ENCODE measurements around the gene RTCA. TPM values are rescaled to one million over a fixed set of nuclear protein-coding genes. Genes with fewer than 3 reads are reported as not detected.

The RTCA gene
- total RNA-seq, 1 donor from 2014 or later: 40.4 TPM

GRCh38 chr1:100240631-100241030 lies 25.4 kb upstream of the RTCA start:
- DNase-seq (ENCODE audit: low read depth): no peak
- TF ChIP-seq, protein P1, sequence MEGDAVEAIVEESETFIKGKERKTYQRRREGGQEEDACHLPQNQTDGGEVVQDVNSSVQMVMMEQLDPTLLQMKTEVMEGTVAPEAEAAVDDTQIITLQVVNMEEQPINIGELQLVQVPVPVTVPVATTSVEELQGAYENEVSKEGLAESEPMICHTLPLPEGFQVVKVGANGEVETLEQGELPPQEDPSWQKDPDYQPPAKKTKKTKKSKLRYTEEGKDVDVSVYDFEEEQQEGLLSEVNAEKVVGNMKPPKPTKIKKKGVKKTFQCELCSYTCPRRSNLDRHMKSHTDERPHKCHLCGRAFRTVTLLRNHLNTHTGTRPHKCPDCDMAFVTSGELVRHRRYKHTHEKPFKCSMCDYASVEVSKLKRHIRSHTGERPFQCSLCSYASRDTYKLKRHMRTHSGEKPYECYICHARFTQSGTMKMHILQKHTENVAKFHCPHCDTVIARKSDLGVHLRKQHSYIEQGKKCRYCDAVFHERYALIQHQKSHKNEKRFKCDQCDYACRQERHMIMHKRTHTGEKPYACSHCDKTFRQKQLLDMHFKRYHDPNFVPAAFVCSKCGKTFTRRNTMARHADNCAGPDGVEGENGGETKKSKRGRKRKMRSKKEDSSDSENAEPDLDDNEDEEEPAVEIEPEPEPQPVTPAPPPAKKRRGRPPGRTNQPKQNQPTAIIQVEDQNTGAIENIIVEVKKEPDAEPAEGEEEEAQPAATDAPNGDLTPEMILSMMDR (conservative IDR thresholded peaks at IDR 0.05; ENCODE audit: low read depth, low read length): no peak
- H3K4me3 ChIP-seq (ENCODE audit: low read depth, low read length): no peak overlapping the region

DNA sequence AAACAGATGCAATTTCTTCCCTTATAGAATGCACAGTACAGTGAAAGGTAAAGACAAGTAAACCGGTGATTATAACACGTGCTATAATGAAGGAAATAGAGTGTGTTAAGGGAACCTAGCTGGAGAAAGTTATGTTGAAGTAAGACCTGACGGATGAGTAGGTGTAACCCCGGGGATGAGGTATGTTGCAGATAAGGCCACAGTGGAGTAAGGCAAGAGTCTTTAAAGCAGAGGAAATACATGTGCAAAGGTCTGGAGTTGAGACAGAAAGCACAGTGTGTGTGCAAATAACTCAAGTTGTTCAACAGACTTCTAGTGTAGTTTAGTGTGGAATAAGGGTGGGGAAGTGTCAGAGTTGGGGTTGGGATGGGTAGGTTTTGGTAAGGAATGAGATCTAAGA lies 19.3 kb upstream of the RTCA start:
- TF ChIP-seq, protein P1 (conservative IDR thresholded peaks at IDR 0.05; ENCODE audit: low read depth, low read length): no peak
- no peak overlapping the region for H3K4me3 ChIP-seq (ENCODE audit: low read depth, low read length)
- DNase-seq (ENCODE audit: low read depth): no peak

GRCh38 chr1:100249155-100249536 lies 16.9 kb upstream of the RTCA start:
- peak overlapping the region; percentile 87 for H3K4me3 ChIP-seq (ENCODE audit: low read depth, low read length)
- DNase-seq (ENCODE audit: low read depth): no peak
- TF ChIP-seq, protein P1 (conservative IDR thresholded peaks at IDR 0.05; ENCODE audit: low read depth, low read length): no peak

DNA sequence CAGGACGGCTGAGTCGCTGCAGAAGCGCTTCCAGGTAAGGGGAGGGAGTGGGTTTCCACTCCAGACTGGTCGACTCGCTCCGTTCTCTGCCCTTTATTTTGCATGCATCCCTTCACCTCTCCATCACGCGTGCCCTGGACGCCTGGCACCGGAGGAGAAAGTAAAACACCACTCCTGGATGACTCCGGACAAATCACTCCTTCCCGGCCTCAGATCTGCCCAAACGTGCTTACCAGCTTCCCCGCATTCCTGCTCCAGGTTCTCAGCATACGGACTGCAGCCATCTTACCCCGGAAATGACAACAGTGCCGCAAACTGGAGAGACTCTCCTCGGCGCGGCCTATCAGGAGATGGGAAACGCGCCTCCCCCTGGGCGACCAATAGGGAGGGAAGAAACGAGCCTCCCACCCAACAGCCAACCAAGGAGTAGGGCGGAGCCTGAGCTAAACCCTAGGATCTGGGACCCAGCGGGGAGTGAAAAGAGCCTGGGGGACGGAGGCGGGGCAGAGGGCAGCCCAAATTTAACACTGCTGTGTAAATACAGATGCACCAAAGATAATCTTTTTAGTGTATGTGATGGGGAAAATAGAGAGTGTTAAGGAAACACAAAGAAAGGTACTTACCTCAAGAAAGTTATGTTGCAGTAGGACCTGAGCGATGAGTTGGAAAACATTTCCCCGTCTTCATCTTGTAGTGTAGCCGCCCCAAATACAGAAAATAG lies 16.3 kb upstream of the RTCA start, which contains the start of gene DBT:
DBT (minus strand) TSS at position 298 of the 721 bp plus-strand sequence; CDS start at position 284, 14 bp downstream.
- TF ChIP-seq, protein P1 (conservative IDR thresholded peaks at IDR 0.05; ENCODE audit: low read depth, low read length): no peak
- H3K4me3 ChIP-seq (ENCODE audit: low read depth, low read length): peak within 1 kb of the TSS; percentile 87
- DNase-seq (ENCODE audit: low read depth): peak; percentile 68

GRCh38 chr1:100250264-100250663 lies 15.8 kb upstream of the RTCA start:
- TF ChIP-seq, protein P1 (conservative IDR thresholded peaks at IDR 0.05; ENCODE audit: low read depth, low read length): no peak
- no peak for DNase-seq (ENCODE audit: low read depth)
- H3K4me3 ChIP-seq (ENCODE audit: low read depth, low read length): peak overlapping the region; percentile 87

GRCh38 chr1:100250807-100251206 lies 15.2 kb upstream of the RTCA start:
- H3K4me3 ChIP-seq (ENCODE audit: low read depth, low read length): no peak overlapping the region
- no peak for DNase-seq (ENCODE audit: low read depth)
- TF ChIP-seq, protein P1 (conservative IDR thresholded peaks at IDR 0.05; ENCODE audit: low read depth, low read length): no peak

GRCh38 chr1:100252901-100253300 lies 13.1 kb upstream of the RTCA start:
- no peak overlapping the region for H3K4me3 ChIP-seq (ENCODE audit: low read depth, low read length)
- no peak for DNase-seq (ENCODE audit: low read depth)
- TF ChIP-seq, protein P1 (conservative IDR thresholded peaks at IDR 0.05; ENCODE audit: low read depth, low read length): no peak
